DOHH2 (cell line): ENCODE measurements around the gene BATF.

ENCODE experiments used
- H3F3A ChIP-seq: fragments of 200-600 bp; sonication (generic), shearing (Covaris generic); 2 replicates; pipeline ENCODE4 v1.6.0; 2016; ENCODE audit warnings: antibody characterized with exemption, mild to moderate bottlenecking; ENCODE audit not compliant: control insufficient read depth, insufficient read depth
- H3K27ac ChIP-seq: fragments of 200-600 bp; sonication (generic); 2 replicates; pipeline ENCODE4 v1.5.1; 2014; ENCODE audit warnings: low read depth, mild to moderate bottlenecking, low read length, moderate library complexity
- H3K27me3 ChIP-seq: fragments of 200-600 bp; sonication (generic); 2 replicates; pipeline ENCODE4 v1.6.1; 2014; ENCODE audit warnings: mild to moderate bottlenecking, low read length, mixed read lengths; ENCODE audit not compliant: control insufficient read depth
- H3K36me3 ChIP-seq: fragments of 200-600 bp; sonication (generic); 2 replicates; pipeline ENCODE4 v1.6.1; 2014; ENCODE audit warnings: mild to moderate bottlenecking, low read length, moderate library complexity, mixed read lengths; ENCODE audit not compliant: control insufficient read depth
- H3K4me1 ChIP-seq: fragments of 200-600 bp; sonication (generic); 2 replicates; pipeline ENCODE4 v1.6.1; 2014; ENCODE audit warnings: mild to moderate bottlenecking, low read length, mixed read lengths; ENCODE audit not compliant: control insufficient read depth
- H3K4me2 ChIP-seq: fragments of 200-600 bp; sonication (generic); 2 replicates; pipeline ENCODE4 v1.6.0; 2014; ENCODE audit warnings: mild to moderate bottlenecking, low read length, moderate library complexity
- H3K4me3 ChIP-seq: fragments of 200-600 bp; sonication (generic); 2 replicates; pipeline ENCODE4 v1.5.1; 2014; ENCODE audit warnings: mild to moderate bottlenecking, low read length, mixed read lengths
- H3K79me2 ChIP-seq: fragments of 200-600 bp; sonication (generic); 2 replicates; pipeline ENCODE4 v1.6.1; 2014; ENCODE audit warnings: mild to moderate bottlenecking, low read length, mixed read lengths; ENCODE audit not compliant: control insufficient read depth
- H3K9me2 ChIP-seq: fragments of 200-600 bp; sonication (generic); replicated peaks from 2 replicates; pipeline ENCODE4 v1.6.1; 2014; ENCODE audit warnings: mild to moderate bottlenecking, low read length, mixed read lengths; ENCODE audit not compliant: control insufficient read depth
- H3K9me3 ChIP-seq: fragments of 200-600 bp; sonication (generic); 2 replicates; pipeline ENCODE4 v1.6.1; 2014; ENCODE audit warnings: antibody characterized with exemption, low read length, mixed read lengths; ENCODE audit not compliant: control insufficient read depth, insufficient read depth
- H4K20me1 ChIP-seq: fragments of 200-600 bp; sonication (generic); 2 replicates; pipeline ENCODE4 v1.6.0; 2014; ENCODE audit warnings: low read depth, mild to moderate bottlenecking, antibody characterized with exemption, low read length, moderate library complexity; ENCODE audit not compliant: control insufficient read depth, insufficient read depth
- EZH2phosphoT487 ChIP-seq: fragments of 200-600 bp; sonication (generic); IDR thresholded peaks from 2 replicates; pipeline ENCODE4 v1.6.1; 2017; ENCODE audit warnings: borderline replicate concordance, mild to moderate bottlenecking, antibody characterized with exemption, low read length, moderate library complexity, mixed read lengths
- TF ChIP-seq, protein P1 (sequence below): fragments of 200-600 bp; sonication (generic); IDR thresholded peaks from one replicate; pipeline ENCODE4 v1.5.1; 2014; ENCODE audit warnings: antibody characterized with exemption, mild to moderate bottlenecking, low read depth, low read length; ENCODE audit not compliant: poor library complexity, severe bottlenecking

BATF gene

GRCh38 chr14:75494896-75495295 is 27.4 kb upstream of the BATF start:
- no peaks in the 10 kb centered on the region for H3F3A ChIP-seq
- no peak for TF ChIP-seq EZH2phosphoT487
- TF ChIP-seq, protein P1, sequence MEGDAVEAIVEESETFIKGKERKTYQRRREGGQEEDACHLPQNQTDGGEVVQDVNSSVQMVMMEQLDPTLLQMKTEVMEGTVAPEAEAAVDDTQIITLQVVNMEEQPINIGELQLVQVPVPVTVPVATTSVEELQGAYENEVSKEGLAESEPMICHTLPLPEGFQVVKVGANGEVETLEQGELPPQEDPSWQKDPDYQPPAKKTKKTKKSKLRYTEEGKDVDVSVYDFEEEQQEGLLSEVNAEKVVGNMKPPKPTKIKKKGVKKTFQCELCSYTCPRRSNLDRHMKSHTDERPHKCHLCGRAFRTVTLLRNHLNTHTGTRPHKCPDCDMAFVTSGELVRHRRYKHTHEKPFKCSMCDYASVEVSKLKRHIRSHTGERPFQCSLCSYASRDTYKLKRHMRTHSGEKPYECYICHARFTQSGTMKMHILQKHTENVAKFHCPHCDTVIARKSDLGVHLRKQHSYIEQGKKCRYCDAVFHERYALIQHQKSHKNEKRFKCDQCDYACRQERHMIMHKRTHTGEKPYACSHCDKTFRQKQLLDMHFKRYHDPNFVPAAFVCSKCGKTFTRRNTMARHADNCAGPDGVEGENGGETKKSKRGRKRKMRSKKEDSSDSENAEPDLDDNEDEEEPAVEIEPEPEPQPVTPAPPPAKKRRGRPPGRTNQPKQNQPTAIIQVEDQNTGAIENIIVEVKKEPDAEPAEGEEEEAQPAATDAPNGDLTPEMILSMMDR, result no peak
- no peak overlapping the region for H3K4me2 ChIP-seq
- H3K79me2 ChIP-seq, result no peaks in the 10 kb centered on the region
- H3K9me2 ChIP-seq, result no peaks in the 10 kb centered on the region
- H3K9me3 ChIP-seq, result no peaks in the 10 kb centered on the region
- H3K27me3 ChIP-seq, result peaks cover 33% of the 10 kb centered on the region
- H3K36me3 ChIP-seq, result no peaks in the 10 kb centered on the region
- H3K4me3 ChIP-seq, result no peak overlapping the region
- H3K27ac ChIP-seq, result no peak overlapping the region
- peaks cover 5% of the 10 kb centered on the region for H3K4me1 ChIP-seq
- no peaks in the 10 kb centered on the region for H4K20me1 ChIP-seq

DNA sequence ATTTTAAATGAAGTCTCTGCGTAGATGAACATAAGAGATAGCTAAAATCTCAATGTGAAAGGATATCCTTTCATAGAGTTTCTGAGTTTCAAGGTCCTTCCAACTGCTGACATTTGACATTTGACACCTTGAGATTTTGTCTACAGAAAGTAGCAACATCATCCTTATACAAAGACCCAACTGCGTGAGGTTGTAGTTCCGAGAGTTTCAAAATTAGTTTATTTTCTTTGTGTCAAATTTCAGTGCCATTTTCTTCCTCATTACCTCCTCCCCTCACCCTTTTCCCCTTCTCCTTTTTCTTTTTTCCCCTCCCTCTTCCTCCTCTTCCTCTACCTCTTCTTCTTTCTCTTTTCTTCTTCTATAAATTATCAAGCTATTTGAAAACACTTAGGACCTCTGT is 26.9 kb upstream of the BATF start:
- Histone ChIP-seq H3K4me2 (no peak overlapping the region), H3K4me1 (peaks cover 5% of the 10 kb centered on the region), H3K36me3 (no peaks in the 10 kb centered on the region), H3K4me3 (no peak overlapping the region), H3K79me2 (no peaks in the 10 kb centered on the region), H3K27me3 (peaks cover 31% of the 10 kb centered on the region), H3K9me3 (no peaks in the 10 kb centered on the region), H3K27ac (no peak overlapping the region), H3K9me2 (no peaks in the 10 kb centered on the region), H4K20me1 (no peaks in the 10 kb centered on the region), H3F3A (no peaks in the 10 kb centered on the region)
- TF ChIP-seq, protein P1, result no peak
- no peak for TF ChIP-seq EZH2phosphoT487

DNA sequence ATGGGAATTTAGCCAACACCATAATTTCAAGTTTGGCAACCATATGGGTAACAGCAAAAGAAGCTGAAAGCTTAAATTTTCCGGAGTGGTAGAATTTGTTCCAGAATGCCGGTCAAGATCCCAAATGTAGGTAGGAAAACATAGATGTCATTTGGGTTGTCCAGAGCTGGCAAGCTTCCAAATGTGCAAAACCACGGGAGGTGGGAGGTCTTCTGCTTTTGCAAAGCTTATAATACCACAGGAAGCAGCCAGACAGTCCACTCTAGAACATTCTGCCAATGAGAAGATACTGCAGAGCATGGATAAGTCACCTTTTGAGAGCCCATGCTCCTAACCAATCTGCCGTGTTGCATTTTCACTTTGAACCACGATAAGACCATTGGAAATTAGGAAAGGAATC is 26.4 kb upstream of the BATF start:
- peaks cover 28% of the 10 kb centered on the region for H3K27me3 ChIP-seq
- H3K27ac ChIP-seq, result no peak overlapping the region
- TF ChIP-seq, protein P1, result no peak
- TF ChIP-seq EZH2phosphoT487, result no peak
- no peaks in the 10 kb centered on the region for H4K20me1 ChIP-seq
- no peaks in the 10 kb centered on the region for H3K9me3 ChIP-seq
- no peak overlapping the region for H3K4me3 ChIP-seq
- no peaks in the 10 kb centered on the region for H3K36me3 ChIP-seq
- H3K9me2 ChIP-seq, result no peaks in the 10 kb centered on the region
- H3F3A ChIP-seq, result no peaks in the 10 kb centered on the region
- H3K4me1 ChIP-seq, result peaks cover 5% of the 10 kb centered on the region
- H3K4me2 ChIP-seq, result no peak overlapping the region
- H3K79me2 ChIP-seq, result no peaks in the 10 kb centered on the region

DNA sequence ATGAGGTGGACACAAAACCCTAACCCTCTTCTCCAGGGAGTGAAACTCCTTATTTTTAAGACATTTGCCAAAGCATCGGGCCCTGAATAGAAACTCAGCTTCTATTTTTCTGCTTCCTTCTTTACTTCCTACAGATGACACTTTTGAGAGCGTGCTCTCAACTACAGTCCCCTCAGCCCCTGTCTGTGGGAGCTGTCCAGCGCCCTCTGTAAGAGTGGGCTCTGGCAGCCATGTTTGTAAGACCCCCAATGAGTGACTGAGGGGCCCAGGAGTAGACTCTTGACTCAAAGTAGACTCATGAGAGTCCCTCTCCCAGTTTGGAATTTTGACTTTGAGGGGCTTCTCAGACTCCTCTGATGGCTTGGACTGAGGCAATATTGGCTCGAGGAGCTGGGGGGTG is 25.5 kb upstream of the BATF start:
- peaks cover 28% of the 10 kb centered on the region for H3K27me3 ChIP-seq
- TF ChIP-seq, protein P1, result no peak
- TF ChIP-seq EZH2phosphoT487, result no peak
- no peaks in the 10 kb centered on the region for H3K79me2 ChIP-seq
- H3K36me3 ChIP-seq, result no peaks in the 10 kb centered on the region
- H3K4me1 ChIP-seq, result peaks cover 5% of the 10 kb centered on the region
- H3K9me3 ChIP-seq, result no peaks in the 10 kb centered on the region
- H3F3A ChIP-seq, result no peaks in the 10 kb centered on the region
- H3K27ac ChIP-seq, result no peak overlapping the region
- no peaks in the 10 kb centered on the region for H3K9me2 ChIP-seq
- no peak overlapping the region for H3K4me3 ChIP-seq
- no peak overlapping the region for H3K4me2 ChIP-seq
- no peaks in the 10 kb centered on the region for H4K20me1 ChIP-seq
